GM21576 (cell line): ENCODE data around the gene PRIM1.
"Not testable (repeated sequence)": the region's sequence is repeated elsewhere in the genome, so short reads cannot be mapped to it uniquely, and the experiment has no call there.

Source experiments
- ATAC-seq: cut with Tn5 transposase; IDR thresholded peaks from one replicate; pipeline ENCODE4 v1.9.1; 2021; ENCODE audit warnings: mild to moderate bottlenecking, moderate library complexity; ENCODE audit not compliant: unreplicated experiment

PRIM1 gene

GRCh38 chr12:56761812-56762211 is 9.7 kb upstream of the PRIM1 start:
- no peak for ATAC-seq

- no peak for ATAC-seq
Measured at GRCh38 chr12:56760460-56760859, 8.3 kb upstream of the PRIM1 start.

GRCh38 chr12:56759263-56759908 is 7.3 kb upstream of the PRIM1 start:
- no peak for ATAC-seq

GRCh38 chr12:56758728-56759262 is 6.7 kb upstream of the PRIM1 start:
- ATAC-seq: no peak

- not testable (repeated sequence) for ATAC-seq
Measured at GRCh38 chr12:56757971-56758370, 5.8 kb upstream of the PRIM1 start.

GRCh38 chr12:56753566-56753965 is 1.4 kb upstream of the PRIM1 start:
- no peak for ATAC-seq

DNA sequence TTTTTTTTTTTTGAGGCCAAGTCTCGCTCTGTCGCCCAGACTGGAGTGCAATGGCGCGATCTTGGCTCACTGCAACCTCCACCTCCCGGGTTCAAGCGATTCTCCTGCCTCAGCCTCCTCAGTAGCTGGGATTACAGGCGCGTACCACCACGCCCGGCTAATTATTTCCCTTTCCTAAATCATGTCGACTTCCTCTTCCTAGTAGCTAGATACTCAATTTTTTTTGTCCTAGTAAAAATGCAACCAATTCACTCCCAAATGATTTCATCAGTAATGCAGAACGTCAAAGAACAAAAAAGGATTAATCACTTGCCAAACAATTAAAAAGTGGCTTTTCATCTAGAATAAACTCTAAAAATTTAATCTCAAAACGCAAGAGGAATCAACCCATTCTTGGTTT is 1.5 kb downstream of the PRIM1 start:
- ATAC-seq: not testable (repeated sequence)

- ATAC-seq: no peak
Measured at GRCh38 chr12:56749853-56750252, 2.3 kb downstream of the PRIM1 start.

DNA sequence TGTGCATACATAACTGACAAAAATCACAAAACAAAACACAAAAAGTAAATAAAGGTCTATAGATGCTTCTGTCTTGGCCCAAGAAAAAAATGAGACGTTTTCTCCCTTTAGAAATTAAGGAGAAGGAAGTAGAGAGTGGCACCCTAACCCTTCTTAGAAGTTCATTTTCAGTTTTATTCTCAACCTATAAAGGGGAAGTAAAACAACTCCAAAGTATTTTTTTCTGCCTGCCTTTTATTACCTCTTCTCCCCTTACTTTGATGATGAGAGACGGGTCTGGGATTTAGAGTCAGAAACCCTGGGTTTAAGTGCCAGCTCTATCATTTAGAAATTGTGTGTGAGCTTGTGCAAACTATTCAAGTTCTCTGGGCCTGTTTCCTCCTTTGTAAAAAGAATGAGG is 2.8 kb downstream of the PRIM1 start:
- ATAC-seq: no peak

DNA sequence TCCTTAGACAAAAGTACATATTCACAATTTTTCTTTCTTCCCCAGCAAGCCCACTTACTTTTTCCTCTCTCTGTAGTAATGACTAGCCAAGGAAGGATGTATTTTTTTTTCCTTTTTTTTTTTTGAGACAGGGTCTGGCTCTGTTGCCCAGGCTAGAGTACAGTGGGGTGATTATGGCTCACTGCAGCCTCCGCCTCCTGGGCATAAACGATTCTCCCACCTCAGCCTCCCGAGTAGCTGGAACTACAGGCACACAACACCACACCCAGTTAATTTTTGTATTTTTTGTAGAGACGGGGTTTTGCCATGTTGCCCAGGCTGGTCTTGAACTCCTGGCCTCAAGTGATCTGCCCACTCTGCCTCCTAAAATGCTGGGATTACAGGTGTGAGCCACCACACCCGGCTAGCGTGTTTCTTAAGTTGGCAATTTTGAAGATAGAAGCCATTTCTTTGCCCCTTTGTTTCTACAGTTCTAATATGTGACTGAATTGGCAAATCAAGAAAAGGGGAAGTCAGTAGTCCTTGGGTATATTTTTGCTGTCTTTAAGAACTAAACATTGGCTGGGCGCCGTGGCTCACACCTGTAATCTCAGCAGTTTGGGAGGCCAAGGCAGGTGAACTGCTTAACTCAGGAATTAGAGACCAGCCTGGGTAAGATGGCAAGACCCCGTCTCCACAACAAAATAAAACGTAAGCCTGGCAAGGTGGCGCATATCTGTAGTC is 23.8 kb downstream of the PRIM1 start:
- no peak for ATAC-seq

DNA sequence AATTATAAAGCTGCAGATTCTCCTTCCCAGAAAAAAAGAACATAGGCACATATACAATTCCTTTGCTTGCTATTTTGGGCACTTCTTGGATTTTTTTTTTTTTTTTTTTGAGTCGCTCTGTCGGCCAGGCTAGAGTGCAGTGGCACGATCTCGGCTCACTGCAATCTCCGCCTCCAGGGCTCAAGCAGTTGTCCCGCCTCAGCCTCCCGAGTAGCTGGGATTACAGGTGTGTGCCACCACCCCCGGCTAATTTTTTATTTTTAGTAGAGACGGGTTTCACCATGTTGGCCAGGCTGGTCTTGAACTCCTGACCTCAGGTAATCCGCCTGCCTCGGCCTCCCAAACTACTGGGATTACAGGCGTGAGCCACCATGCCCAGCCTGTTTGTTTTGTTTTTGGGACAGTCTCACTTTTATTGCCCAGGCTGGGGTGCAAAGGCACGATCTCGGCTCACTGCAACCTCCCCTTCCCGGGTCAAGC is 25.9 kb downstream of the PRIM1 start:
- ATAC-seq: not testable (repeated sequence)

DNA sequence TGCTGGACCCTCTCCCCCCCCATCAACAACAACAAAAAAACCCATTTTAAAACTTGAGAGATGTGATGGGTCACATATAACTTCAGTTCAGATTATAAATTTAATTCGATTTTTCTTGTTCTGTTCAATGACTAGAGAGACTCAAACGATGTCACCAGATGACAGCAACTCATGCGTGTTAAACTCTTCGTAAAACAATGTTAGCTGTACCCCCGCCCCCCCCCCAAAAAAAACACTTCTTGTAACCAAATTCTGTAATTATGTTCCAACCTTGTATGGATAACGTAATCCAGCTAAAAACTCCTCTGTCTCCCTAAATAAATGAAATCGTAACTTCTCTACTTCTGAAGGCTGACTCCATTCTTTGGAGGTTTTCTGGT is 26.4 kb downstream of the PRIM1 start:
- ATAC-seq: no peak

GRCh38 chr12:56724972-56725722 is 27.0 kb downstream of the PRIM1 start, which contains the start of gene NACA:
TSS of gene NACA (minus strand) at chr12:56725299. CDS start at chr12:56724521, 778 bp downstream.
- peak; percentile 93 for ATAC-seq

DNA sequence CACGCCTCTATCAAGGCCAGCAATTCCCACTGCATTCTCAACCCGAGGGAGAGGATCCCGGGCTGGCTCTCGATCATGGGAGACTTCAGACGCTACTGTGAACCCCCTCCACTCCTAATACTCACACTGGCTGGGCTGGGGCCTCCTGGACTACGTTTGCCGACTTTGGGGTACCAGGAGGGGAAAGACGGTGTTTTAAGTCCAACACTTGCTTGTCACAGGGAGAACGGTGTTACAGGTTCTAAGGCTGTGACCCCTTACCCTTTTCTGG is 27.5 kb downstream of the PRIM1 start:
- no peak for ATAC-seq

GRCh38 chr12:56723889-56724700 is 28.0 kb downstream of the PRIM1 start:
- no peak for ATAC-seq

- no peak for ATAC-seq
Measured at GRCh38 chr12:56723352-56723751, 28.8 kb downstream of the PRIM1 start.

- no peak for ATAC-seq
Measured at GRCh38 chr12:56722832-56723231, 29.3 kb downstream of the PRIM1 start.

DNA sequence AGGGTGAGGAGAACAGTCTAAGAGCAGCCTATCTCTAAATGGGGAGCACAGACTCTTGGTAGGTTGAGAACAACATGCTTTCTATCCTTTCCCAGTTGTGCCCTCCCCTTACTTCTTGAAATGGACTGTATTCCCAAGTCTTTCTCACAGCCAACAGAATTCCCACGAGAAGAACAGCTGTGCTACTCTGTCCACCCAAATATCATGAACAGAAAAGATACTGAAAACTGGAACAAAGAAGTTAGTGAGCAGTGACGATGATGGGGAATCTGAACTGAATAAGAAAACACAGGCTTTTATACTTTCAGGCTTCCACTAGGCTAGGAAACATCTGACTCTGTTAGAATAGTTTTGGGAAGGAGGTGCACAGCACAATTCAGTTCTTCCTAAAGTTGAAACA is 30.4 kb downstream of the PRIM1 start:
- no peak for ATAC-seq

GRCh38 chr12:56721216-56721615 is 30.9 kb downstream of the PRIM1 start:
- no peak for ATAC-seq

GRCh38 chr12:56720731-56721151 is 31.4 kb downstream of the PRIM1 start:
- no peak for ATAC-seq

DNA sequence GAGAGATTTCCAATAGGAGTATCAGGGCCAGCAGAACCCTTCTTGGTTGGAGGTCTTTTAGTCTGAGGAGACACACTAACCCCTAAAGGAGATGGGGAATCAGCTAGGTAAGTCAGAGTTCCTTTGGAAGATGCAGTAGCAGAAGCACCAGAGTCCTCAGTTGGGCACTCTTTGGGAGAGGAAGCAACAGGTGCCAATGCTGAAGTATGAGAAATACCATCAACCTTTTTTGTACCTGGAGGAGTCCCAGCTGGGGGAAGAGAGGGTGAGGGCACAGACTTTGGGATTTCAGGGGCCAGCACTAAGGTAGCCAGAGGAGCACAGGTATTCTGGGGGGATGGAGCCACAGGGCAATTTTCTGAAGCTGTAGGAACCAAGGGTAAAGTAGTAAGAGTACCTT is 33.1 kb downstream of the PRIM1 start:
- ATAC-seq: no peak
